Cerebellar nuclear complex (tissue), 1 donor: ENCODE measurements around the gene EMILIN2.
"Not testable (repeated sequence)": the region's sequence is repeated elsewhere in the genome, so short reads cannot be mapped to it uniquely, and the experiment has no call there.

Source experiments
- DNase-seq, 2 experiments: peaks; one replicate each; lab custom pipeline; 2025; lab: John Stamatoyannopoulos, UW

EMILIN2 gene

DNA sequence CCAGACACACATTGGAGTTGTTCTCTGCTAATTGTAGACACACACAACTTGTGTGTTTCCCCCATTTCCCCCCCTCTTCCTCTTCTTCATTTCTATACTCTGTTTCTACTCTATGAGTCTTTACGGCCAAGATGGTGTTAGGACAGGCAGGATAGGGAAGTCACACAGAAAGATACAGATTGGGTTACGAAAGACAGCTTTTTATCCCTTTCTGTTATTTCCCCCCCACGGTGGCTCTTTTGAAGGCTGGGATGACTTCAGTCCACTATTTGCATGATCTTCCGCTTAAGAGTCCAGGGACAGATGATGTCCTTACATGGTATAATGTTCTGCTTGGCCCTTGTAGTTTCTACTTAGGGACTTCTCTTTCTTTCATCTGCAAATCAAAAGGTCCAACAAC is 1.6 kb upstream of the EMILIN2 start:
- no peak for DNase-seq

DNA sequence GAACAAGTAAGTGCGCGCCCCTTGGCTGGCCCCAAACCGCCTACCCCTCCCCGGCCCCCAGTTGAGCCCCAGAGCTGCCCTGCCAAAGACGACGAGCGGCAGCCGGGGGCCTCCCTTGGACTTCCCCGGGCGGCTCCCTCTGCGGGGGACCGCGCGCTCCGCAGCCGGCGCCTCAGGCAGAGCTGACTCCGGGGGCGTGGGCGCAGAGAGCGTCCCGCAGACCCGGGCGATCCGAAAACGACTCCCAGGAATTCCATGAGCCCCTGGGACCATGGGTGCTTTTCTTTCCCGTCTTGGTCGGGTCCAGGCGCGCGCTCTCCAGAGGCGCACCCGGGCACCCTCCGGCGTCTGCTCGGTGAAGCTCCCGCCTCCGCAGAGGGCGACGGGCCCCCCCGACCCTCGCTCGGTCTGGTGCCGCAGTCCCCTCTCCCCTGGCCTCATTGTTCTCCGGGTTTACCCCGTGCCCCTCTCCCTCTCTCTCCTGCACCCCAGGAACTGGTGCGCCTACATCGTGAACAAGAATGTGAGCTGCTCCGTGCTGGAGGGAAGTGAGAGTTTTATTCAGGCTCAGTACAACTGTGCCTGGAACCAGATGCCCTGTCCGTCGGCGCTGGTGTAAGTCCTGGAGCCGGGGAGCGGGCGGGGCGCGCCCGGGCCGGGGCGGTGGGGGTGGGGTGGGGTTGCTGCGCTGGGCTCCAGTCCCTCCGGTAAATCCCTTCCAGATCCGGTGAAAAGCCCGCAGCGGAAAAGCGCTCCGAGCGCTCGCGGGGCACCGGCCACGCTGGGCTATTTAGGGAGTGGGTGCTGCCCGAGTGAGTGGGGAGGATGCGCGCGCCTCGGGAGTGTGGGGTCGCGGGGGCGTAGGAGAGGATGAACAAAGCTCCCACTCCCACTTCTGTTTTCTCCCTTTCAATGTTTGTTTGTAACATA is 776 bp downstream of the EMILIN2 start:
- DNase-seq = no peak

DNA sequence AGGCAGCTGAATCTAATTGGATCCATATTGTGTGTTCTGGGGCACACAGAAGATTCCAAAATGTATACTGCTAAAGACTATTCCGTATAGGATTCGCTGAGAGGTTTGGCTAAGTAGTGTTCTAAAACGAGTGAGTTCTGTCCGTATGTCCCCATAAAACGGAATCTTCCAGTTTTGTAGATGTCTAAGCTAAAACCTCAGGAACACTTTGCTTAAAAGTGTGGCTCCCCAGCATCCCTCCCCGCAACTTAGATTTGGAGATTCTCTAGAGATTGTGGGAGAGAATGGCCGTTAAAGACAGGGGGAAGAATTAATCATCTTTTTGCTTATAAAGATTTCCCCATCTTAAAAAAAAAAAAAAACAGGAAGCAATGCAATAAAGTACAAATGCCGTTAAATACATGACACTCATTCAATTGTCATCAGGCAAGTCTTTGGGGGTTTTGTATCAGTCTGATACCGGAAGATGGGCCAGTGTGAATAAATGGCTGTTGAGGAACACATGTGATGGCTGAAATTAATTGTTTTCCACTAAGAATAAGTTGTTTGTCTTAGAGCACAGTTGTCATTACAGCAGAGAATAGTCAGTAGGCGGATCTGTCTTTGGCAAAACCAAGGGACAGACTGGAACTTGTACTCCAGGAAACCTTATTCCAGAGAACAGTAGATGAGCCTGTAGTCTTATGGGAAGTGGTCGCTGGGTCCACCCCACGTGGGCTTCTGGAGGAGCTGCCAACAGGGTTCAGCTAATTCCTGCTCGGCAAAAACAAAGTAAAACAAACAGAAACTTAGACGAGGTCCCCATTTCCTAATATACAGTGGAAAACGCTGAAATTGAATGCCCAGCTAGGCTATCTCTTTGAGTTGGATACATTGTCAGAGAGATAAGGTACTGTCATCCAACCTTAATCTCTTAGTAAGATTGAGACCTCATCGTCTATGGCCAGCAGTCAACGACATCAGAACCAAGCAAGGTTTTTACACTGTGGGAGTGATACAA is 1.7 kb downstream of the EMILIN2 start:
- DNase-seq = no peak

DNA sequence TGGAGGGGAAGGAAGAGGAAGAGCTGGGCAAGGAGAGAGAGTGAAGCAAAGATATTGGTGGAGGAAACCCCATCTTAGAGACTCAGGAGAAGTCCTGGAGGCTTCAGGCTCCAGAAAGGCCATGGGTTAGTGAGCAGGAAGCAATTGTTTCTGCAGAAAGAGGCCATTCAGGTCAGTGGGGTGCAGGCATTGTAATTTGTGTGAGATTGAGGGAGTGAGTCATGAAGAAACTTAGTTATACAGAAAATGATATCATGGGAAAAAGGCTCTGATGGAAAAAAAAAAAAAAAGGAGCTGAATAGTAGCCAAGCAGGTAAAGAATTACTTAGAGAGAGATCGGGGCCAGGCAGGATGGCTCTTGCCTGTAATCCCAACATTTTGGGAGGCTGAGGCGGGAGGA is 4.0 kb downstream of the EMILIN2 start:
- DNase-seq = no peak

DNA sequence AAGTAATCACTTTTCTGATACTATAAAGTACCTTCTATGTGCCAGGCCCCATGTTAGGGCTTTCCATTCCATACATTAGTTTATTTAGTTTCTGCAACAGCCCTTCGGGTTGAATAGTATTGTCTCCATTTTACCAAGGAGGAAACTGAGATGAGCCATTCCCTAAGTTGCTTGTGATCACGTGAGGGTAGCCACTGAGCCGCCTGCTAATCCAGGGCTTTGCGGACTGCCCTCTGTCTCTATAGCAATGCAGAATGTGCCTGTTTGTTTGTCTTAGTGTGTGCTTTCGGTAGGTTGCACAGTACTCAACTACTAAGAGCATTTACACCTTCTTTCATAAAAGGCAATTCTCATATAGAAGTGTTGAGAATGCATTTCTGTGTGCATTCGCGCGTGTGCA is 5.0 kb downstream of the EMILIN2 start:
- no peak for DNase-seq

DNA sequence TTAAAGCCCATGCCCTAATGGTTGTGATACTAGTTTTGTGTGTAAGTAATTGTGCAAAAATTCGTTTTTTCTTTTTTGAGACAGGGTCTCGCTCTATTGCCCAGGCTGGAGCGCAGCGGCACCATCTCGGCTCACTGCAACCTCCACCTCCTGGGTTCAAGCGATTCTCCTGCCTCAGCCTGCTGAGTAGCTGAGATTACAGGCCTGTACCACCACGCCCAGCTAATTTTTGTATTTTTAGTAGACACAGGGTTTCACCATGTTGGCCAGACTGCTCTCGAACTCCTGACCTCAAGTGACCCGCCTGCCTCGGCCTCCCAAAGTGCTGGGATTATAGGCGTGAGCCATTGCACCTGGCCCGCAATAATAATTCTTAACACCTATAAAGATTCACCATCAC is 5.7 kb downstream of the EMILIN2 start:
- not testable (repeated sequence) for DNase-seq

DNA sequence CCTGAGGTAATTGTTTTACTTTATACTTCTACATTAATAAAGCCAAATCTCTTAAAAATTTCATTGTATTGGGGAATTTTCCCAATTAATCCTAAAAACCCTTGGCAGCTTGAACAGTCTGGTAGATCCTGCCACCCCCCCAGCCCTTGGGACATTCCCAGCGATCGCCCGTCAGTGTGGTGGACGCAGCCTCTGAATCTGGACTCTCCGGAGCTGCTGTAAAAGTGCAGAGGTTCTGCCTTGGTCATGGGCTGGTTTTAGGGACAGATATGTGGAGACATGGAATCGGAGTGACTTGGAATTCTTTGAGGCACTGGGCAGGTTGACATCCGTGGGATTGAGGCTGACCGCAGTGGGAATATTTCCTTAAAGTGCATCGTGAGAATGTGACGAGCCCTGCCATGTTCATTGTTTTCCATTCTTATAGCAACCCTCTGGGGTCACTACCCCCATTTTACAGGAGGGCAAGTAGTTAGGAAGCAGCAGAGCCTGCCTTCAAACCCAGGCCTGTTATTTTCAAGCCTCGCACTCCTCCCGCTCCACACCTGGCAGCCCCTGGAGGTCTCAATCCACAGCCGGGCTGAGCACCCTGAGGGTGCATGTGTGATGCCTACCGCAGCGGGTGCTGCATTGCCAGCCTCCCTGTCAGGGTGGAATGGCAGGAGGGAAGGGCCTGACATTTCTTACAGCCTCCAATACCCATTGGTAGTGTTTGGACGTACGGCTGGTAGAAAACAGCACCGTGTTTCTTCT is 6.5 kb downstream of the EMILIN2 start:
- no peak for DNase-seq

DNA sequence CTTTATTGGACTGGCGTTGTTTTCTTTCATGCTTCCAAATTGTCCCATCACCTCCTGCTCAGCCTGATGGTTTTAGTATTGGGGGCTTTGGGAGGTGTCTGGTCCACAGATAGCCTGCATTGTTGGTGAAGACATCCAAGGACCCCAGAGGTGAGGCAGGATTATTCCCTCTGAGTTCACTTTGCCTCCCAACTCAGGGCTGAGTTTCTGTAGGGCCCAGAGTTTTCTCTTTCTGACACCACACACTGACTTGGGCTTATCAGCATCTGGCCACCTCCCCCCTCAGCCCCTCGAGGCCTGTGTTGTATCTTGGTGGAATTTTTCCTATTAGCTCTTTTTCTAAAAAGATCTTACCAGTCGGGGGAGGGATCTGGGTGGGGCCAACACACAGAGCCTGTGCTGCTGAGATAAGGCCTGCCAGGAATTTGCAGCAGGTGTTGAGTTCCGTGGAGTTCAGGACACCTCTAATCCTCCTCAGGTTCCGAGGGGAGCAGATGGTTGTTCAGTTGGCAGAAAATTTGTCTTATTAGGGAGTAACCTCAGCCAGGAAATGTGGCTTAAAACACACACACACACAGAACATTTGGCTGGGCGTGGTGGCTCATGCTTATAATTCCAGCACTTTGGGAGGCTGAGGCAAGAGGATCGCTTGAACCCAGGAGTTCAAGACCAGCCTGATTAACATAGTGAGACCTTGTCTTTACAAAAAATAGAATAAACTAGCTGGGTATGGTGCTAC is 7.3 kb downstream of the EMILIN2 start:
- DNase-seq = no peak

DNA sequence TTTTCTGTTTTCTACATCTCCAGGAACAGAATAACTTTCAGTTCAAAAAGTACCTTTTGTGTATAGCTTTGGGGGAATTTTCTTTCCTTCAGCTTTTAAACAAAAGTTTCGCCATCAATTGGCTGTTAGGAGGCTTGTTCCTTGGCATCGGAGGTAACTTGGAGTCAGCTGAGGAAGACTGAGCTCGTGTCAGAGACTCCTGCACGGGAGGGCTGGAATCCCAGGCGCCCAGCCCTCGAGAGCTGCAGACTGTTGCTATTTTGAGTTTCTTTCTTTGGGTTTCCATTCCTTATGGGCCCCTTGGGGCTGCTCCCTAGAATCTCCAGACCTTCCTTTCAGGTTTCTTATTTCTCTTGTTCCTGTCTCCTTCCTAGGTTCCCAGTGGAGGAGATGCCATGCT is 8.1 kb downstream of the EMILIN2 start:
- no peak for DNase-seq

DNA sequence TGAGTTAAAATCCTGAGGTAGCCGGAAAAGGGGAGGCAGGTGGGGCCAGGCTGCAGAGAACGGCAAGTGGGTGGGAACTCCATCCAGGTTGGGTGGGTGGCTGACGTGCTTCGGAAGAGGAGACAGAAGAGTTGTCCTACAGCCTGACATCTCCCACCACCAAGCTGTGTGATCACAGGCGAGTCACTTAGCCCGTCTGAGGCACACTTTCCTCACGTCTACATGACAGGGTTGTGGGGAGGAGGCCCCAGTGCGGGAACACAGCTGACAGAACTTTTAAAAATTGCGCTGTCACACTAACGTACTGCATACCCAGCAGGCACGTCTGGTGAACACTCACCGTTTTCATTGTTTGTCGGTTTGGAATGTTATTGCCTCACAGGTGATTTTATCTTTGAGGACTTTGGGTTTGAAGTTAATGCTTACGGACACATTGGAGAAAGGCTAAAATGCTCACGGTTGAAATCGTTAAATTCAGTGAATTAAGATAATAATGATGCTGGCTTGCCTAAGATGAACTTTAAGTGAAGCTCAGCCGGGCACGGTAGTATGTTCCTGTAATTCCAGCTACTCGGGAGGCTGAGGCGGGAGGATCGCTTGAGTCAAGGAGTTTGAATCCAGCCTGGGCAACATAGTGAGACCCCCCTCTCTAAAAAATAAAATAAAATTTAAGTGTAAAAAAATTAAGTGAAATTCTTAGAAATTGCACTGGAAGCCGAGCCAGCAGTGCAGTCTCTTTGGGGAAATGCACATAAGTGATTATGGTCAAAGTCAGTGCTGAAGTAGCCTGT is 8.9 kb downstream of the EMILIN2 start:
- no peak for DNase-seq

DNA sequence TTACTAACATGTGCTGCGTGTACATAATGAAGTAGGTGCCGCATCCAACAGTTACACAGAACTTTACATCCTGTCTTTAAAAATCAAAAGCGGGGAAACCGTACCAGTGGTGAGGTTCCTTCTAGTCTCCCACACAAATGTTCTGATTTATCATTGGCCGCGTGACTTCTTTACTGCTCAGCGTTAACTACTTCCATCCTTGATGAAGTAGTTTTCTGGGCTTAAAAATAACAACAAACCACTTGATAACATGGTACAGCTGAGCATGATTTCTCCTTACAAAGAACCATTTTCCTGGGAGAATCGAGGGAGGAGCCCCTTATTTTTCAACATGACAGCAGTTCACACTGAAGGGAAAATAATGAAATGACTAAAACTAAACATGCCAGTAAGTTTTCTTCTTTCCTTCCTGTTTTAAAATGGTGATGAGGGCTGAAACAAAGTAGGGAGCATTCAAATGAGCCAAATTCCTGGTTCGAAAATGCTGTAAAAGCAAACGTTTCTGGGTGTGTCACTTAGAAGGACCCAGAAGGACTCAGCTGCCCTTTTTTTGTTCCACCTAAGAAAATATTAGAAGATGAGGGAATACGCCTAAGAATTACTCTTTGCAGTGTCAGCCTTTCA is 9.9 kb downstream of the EMILIN2 start:
- no peak for DNase-seq

DNA sequence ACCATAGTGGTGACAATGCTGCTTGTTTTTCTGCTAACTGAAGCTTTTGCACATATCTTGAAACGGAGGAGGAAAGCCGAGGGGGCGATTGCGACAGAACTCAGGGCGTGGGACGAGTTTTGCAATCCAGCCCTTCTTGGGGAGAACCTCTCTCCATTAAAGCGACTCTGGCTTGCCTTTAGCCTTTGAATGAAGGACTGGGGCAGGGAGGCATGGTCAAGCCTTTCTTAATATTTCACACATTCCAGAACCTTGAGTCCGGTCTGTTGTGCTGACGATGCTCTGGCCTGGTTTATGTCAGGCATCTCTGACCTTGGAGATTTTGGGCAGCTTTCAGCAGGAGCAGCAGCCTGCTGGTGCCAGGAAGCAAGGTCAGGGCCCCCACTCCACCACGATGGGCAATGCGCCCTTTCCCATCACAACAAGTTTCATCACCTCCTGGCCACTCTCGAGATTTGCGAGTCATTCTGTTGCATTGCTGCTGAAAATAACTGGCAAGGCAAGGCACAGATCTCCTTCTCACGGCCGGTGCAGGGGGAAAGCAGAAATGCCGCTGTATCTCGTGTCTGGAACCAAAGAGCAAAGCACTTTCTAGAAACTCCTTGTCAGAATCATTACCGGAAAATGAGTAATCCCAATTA is 10.8 kb downstream of the EMILIN2 start:
- no peak for DNase-seq

DNA sequence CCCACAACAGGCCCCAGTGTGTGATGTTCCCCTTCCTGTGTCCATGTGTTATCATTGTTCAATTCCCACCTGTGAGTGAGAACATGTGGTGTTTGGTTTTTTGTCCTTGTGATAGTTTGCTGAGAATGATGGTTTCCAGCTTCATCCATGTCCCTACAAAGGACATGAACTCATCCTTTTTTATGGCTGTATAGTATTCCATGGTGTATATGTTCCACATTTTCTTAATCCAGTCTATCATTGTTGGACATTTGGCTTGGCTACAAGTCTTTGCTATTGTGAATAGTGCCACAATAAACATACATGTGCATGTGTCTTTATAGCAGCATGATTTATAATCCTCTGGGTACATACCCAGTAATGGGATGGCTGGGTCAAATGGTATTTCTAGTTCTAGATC is 13.6 kb downstream of the EMILIN2 start:
- DNase-seq = not testable (repeated sequence)

DNA sequence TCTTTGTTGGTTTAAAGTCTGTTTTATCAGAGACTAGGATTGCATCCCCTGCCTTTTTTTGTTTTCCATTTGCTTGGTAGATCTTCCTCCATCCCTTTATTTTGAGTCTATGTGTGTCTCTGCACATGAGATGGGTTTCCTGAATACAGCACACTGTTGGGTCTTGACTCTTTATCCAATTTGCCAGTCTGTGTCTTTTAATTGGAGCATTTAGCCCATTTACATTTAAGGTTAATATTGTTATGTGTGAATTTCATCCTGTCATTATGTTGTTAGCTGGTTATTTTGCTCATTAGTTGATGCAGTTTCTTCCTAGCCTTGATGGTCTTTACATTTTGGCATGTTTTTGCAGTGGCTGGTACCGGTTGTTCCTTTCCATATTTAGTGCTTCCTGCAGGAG is 17.2 kb downstream of the EMILIN2 start:
- DNase-seq = not testable (repeated sequence)

DNA sequence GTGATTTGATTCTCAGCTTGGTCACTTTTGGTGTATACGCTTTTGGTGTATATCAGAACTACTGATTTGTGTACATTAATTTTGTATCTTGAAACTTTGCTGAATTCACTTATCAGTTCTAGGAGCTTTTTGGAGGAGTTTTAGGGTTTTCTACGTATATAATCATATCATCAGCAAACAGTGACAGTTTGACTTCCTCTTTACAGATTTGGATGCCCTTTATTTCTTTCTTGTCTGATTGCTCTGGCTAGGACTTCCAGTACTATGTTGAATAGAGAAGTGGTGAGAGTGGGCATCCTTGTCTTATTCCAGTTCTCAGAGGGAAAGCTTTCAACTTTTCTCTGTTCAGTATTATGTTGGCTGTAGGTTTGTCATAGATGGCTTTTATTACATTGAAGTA is 19.7 kb downstream of the EMILIN2 start:
- not testable (repeated sequence) for DNase-seq

DNA sequence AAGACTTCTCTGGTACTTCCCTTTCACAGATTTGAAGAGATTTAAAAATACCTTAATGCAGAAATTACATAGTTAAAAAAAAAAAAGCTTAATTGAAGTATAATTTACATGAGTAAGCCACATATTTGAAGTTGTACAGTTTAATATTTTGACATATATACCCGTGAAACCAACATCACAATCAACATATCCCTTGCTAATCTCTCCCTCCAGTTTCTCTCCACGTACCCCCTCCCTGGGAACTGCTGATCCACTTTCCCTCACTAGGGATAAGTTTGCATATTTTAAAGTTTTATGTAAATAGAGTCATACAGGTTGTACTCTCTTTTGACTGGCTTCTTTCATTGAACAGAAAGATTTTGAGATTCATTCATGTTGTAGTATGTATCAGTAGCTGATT is 22.4 kb downstream of the EMILIN2 start:
- no peak for DNase-seq

DNA sequence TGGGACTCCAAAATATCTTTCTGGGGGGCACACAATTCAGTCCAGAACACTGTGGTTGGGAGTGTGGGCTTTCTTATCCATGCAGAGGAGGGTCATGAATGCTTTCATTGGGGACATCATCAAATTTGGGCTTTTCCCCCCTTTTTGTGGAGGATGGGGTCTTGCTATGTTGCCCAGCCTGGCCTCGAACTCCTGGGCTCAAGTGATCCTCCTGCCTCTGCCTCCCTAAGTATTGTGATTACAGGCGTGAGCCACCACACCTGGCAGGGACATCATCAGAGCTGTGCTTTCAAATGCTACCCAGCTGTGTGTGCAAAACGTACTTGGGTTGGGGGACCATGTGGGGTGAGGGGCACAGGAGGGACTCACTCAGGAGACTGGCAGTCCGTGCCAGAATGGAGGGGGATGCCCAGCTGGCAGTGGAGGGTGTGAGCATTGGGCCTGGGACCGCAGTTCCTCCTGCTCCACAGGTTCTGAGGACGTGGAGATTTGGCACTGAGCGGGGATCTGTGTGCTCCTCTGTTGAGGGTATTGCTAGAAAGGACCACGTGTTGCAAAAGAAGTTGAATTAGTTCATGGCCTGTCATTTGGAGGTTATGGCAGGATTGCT is 24.4 kb downstream of the EMILIN2 start:
- DNase-seq = no peak

DNA sequence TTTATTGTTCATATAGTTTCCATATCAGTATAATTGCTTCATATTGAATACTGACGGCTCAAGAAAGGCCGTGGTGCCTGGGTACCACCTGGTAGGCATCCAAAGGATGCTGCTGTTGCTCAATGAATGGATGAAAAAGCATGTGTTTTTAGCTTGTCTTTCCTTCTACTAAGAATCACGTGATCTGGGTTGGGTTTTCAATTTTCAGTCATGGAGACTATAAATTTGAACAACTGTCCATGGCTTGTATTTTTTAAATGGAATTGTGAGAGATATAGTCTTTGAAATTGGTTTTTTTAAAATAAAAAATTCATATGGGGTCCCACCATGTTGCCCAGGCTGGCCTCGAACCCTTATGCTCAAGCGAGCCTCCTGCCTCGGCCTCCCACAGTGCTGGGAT is 25.3 kb downstream of the EMILIN2 start:
- DNase-seq = no peak

DNA sequence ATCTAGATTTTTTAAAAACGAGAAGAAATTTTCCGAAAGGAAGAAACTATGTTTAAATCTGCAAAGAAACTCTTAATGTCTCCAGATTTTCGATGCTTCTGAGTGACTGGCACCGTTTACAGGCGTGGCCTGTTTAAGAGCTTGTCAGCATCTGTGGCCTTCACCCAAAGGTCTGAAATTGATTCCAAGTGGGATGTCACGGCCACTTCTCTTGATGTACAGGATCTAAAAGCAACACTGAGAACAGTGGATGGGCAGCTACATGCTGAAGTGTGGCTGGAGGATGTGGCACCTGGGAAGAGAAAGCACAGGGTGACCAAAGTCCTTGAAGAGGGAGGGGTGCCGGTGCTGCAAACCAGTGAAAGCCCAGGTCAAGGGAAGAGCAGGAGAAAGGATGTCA is 28.0 kb downstream of the EMILIN2 start:
- no peak for DNase-seq
